ENCODE results near the gene MRPS15. TPM values are rescaled to one million over a fixed set of nuclear protein-coding genes. Genes with fewer than 3 reads are reported as not detected.

MRPS15 gene
- polyA plus RNA-seq, 1 experiment: 34.4 TPM

GRCh38 chr1:36421649-36422048 lies 42.5 kb downstream of the MRPS15 start:
- TF ChIP-seq CTCF (IDR thresholded peaks at IDR 0.05; ENCODE audit: insufficient read depth, low read depth, low read length): no peak
- no peak for DNase-seq (ENCODE audit: low read depth)
- Histone ChIP-seq H3K36me3 (ENCODE audit: control insufficient read depth, insufficient read depth, low read length) (peaks cover 1% of the 10 kb centered on the region; the same call in 1 of the 2 replicates), H3K27me3 (ENCODE audit: control insufficient read depth, insufficient read depth, low read length) (no peaks in the 10 kb centered on the region), H3K4me3 (ENCODE audit: low read depth, low read length) (no peak overlapping the region)
- CTCF ChIA-PET: interaction anchor here (0.7 to 4.5 kb wide), 9 partner anchors 10 to 287 kb away, joined by 3 to 46 read pairs (median 3); no protein-coding TSS in a partner anchor
- POLR2A ChIA-PET: no interaction called here

GRCh38 chr1:36420836-36421317 lies 43.3 kb downstream of the MRPS15 start:
- peak; percentile 94 for TF ChIP-seq CTCF (IDR thresholded peaks at IDR 0.05; ENCODE audit: insufficient read depth, low read depth, low read length)
- no peaks in the 10 kb centered on the region for H3K27me3 ChIP-seq (ENCODE audit: control insufficient read depth, insufficient read depth, low read length)
- DNase-seq (ENCODE audit: low read depth): no peak
- POLR2A ChIA-PET: no interaction called here
- CTCF ChIA-PET: interaction anchor here (0.8 to 4.5 kb wide), 15 partner anchors 9 to 286 kb away, joined by 3 to 46 read pairs (median 3); partner anchors contain the start of gene TRAPPC3
- no peak overlapping the region for H3K4me3 ChIP-seq (ENCODE audit: low read depth, low read length)
- peaks cover 1% of the 10 kb centered on the region; the same call in 1 of the 2 replicates for H3K36me3 ChIP-seq (ENCODE audit: control insufficient read depth, insufficient read depth, low read length)

- H3K36me3 ChIP-seq (ENCODE audit: control insufficient read depth, insufficient read depth, low read length): peaks cover 1% of the 10 kb centered on the region; the same call in 1 of the 2 replicates
- ChIA-PET POLR2A (interaction anchor here (0.6 kb wide), 1 partner anchor 77 kb away, joined by 4 read pairs; no protein-coding TSS in a partner anchor), CTCF (interaction anchor here (0.7 to 2.6 kb wide), 14 partner anchors 9 to 286 kb away, joined by 3 to 35 read pairs (median 4); partner anchors contain the start of gene TRAPPC3)
- TF ChIP-seq CTCF (IDR thresholded peaks at IDR 0.05; ENCODE audit: insufficient read depth, low read depth, low read length): no peak
- DNase-seq (ENCODE audit: low read depth): no peak
- H3K27me3 ChIP-seq (ENCODE audit: control insufficient read depth, insufficient read depth, low read length): no peaks in the 10 kb centered on the region
- no peak overlapping the region for H3K4me3 ChIP-seq (ENCODE audit: low read depth, low read length)
These were observed 43.8 kb downstream of the MRPS15 start for GRCh38 chr1:36420409-36420808.

GRCh38 chr1:36419569-36419968 lies 44.6 kb downstream of the MRPS15 start:
- no peak for DNase-seq (ENCODE audit: low read depth)
- no peak for TF ChIP-seq CTCF (IDR thresholded peaks at IDR 0.05; ENCODE audit: insufficient read depth, low read depth, low read length)
- no peaks in the 10 kb centered on the region for H3K27me3 ChIP-seq (ENCODE audit: control insufficient read depth, insufficient read depth, low read length)
- H3K36me3 ChIP-seq (ENCODE audit: control insufficient read depth, insufficient read depth, low read length): peaks cover 1% of the 10 kb centered on the region; the same call in 1 of the 2 replicates
- CTCF ChIA-PET: interaction anchor here (0.7 to 2.6 kb wide), 10 partner anchors 8 to 305 kb away, joined by 3 to 35 read pairs (median 6); partner anchors contain the start of gene TRAPPC3
- POLR2A ChIA-PET: no interaction called here
- H3K4me3 ChIP-seq (ENCODE audit: low read depth, low read length): no peak overlapping the region

- ChIA-PET POLR2A (no interaction called here), CTCF (interaction anchor here (0.7 to 2.6 kb wide), 7 partner anchors 14 to 304 kb away, joined by 3 to 35 read pairs (median 6); partner anchors contain the start of gene TRAPPC3)
- Histone ChIP-seq H3K4me3 (ENCODE audit: low read depth, low read length) (no peak overlapping the region), H3K36me3 (ENCODE audit: control insufficient read depth, insufficient read depth, low read length) (peaks cover 1% of the 10 kb centered on the region; the same call in 1 of the 2 replicates), H3K27me3 (ENCODE audit: control insufficient read depth, insufficient read depth, low read length) (no peaks in the 10 kb centered on the region)
- TF ChIP-seq CTCF (IDR thresholded peaks at IDR 0.05; ENCODE audit: insufficient read depth, low read depth, low read length): no peak
- DNase-seq (ENCODE audit: low read depth): no peak
These were observed 45.0 kb downstream of the MRPS15 start for GRCh38 chr1:36419140-36419539.
